A673 (cell line): ENCODE measurements around the gene MAML3. TPM values are rescaled to one million over a fixed set of nuclear protein-coding genes. Genes with fewer than 3 reads are reported as not detected.

Experiments used
- BruUV-seq: library from RNA; stranded (reverse); fragments of 400-500 nt; replicated peaks from 2 replicates; lab custom pipeline; 2021; lab: Mats Ljungman, UMichigan
- CTCF ChIA-PET: fragments of 300-600 bp; sonication (Branson Sonifier 250); formaldehyde crosslinking; loops from one replicate; lab custom pipeline; 2022; ENCODE audit warnings: antibody characterized with exemption; lab: Charles Lee
- POLR2A ChIA-PET: fragments of 300-600 bp; sonication (Branson Sonifier 250); formaldehyde crosslinking; loops from one replicate; lab custom pipeline; 2022; ENCODE audit warnings: antibody characterized with exemption; ENCODE audit not compliant: low non-redundant PET; lab: Charles Lee
- DNase-seq: peaks from one replicate; pipeline ENCODE4 v3.0.0-alpha.2; 2015; ENCODE audit warnings: low spot score
- H3K27ac ChIP-seq: fragments of 200-600 bp; sonication (generic); 2 replicates; pipeline ENCODE4 v1.5.1; 2016; ENCODE audit warnings: mixed run types, low read depth, mild to moderate bottlenecking, mixed read lengths, antibody characterized with exemption, low read length; ENCODE audit not compliant: poor library complexity, severe bottlenecking
- H3K27me3 ChIP-seq: fragments of 200-600 bp; sonication (generic); replicated peaks from 2 replicates; pipeline ENCODE4 v1.6.1; 2017; ENCODE audit warnings: mixed run types, low read depth, mild to moderate bottlenecking, mixed read lengths, antibody characterized with exemption, low read length; ENCODE audit not compliant: insufficient read depth, poor library complexity
- H3K36me3 ChIP-seq: fragments of 200-600 bp; sonication (generic); 2 replicates; pipeline ENCODE4 v1.6.1; 2016; ENCODE audit warnings: mixed run types, mild to moderate bottlenecking, mixed read lengths, antibody characterized with exemption, low read length; ENCODE audit not compliant: insufficient read depth, poor library complexity, severe bottlenecking
- H3K4me1 ChIP-seq: fragments of 200-600 bp; sonication (generic); 2 replicates; pipeline ENCODE4 v1.6.1; 2017; ENCODE audit warnings: mixed run types, mild to moderate bottlenecking, mixed read lengths, antibody characterized with exemption, low read length; ENCODE audit not compliant: insufficient read depth, poor library complexity, severe bottlenecking
- H3K4me3 ChIP-seq: fragments of 200-600 bp; sonication (generic); 2 replicates; pipeline ENCODE4 v1.5.1; 2016; ENCODE audit warnings: low read depth, mixed run types, mild to moderate bottlenecking, mixed read lengths, low read length; ENCODE audit not compliant: poor library complexity, severe bottlenecking
- H3K9me3 ChIP-seq: fragments of 200-600 bp; sonication (generic); 2 replicates; pipeline ENCODE4 v1.6.1; 2016; ENCODE audit warnings: mixed run types, low read depth, mild to moderate bottlenecking, mixed read lengths, antibody characterized with exemption, low read length; ENCODE audit not compliant: poor library complexity, severe bottlenecking
- CTCF ChIP-seq: fragments of 300-800, 200-600 bp; sonication (generic); conservative IDR thresholded peaks from 2 replicates; pipeline ENCODE4 v1.5.1; 2017; ENCODE audit warnings: low read depth, mild to moderate bottlenecking, antibody characterized with exemption, low read length, moderate library complexity, mixed read lengths
- EZH2 ChIP-seq: fragments of 200-600 bp; sonication (generic); IDR thresholded peaks from 2 replicates; pipeline ENCODE4 v1.6.1; 2017; ENCODE audit warnings: borderline replicate concordance, low read depth, mild to moderate bottlenecking, mixed read lengths, antibody characterized with exemption, low read length; ENCODE audit not compliant: poor library complexity, severe bottlenecking
- intact Hi-C: fragments of 100-400 bp; cut with micrococcal nuclease; formaldehyde crosslinking; loops from one replicate; pipeline ENCODE4 v1.10.0; 2022; ENCODE audit not compliant: unreplicated experiment
- total RNA-seq: library from RNA; stranded (reverse); gene quantifications from 2 replicates; pipeline ENCODE4 v1.2.3, GENCODE V29; 2021

Gene MAML3
- total RNA-seq, 1 experiment from 2014 or later = 3.7 TPM

GRCh38 chr4:139800082-139800481 lies 353.9 kb downstream of the MAML3 start:
- Histone ChIP-seq H3K27me3 (no peaks in the 10 kb centered on the region), H3K27ac (no peak overlapping the region), H3K9me3 (no peaks in the 10 kb centered on the region), H3K36me3 (no peaks in the 10 kb centered on the region), H3K4me1 (peaks cover 7% of the 10 kb centered on the region), H3K4me3 (no peak overlapping the region)
- POLR2A ChIA-PET = no interaction called here
- intact Hi-C loops = no loop called here
- DNase-seq = no peak
- TF ChIP-seq CTCF (no peak), EZH2 (no peak)
- CTCF ChIA-PET = no interaction called here
- BruUV-seq = no TSS peak

GRCh38 chr4:139799615-139800014 lies 354.4 kb downstream of the MAML3 start:
- no TSS peak for BruUV-seq
- CTCF ChIA-PET = no interaction called here

GRCh38 chr4:139798456-139798855 lies 355.5 kb downstream of the MAML3 start:
- no peak for DNase-seq
- H3K36me3 ChIP-seq = no peaks in the 10 kb centered on the region
- TF ChIP-seq EZH2 = no peak
- TF ChIP-seq CTCF = no peak
- no peak overlapping the region for H3K4me3 ChIP-seq
- no TSS peak for BruUV-seq
- ChIA-PET POLR2A (no interaction called here), CTCF (no interaction called here)
- no peaks in the 10 kb centered on the region for H3K9me3 ChIP-seq
- intact Hi-C loops = no loop called here
- H3K4me1 ChIP-seq = peaks cover 16% of the 10 kb centered on the region
- no peak overlapping the region for H3K27ac ChIP-seq
- no peaks in the 10 kb centered on the region for H3K27me3 ChIP-seq

More at GRCh38 chr4:139799615-139800014, 354.4 kb downstream of the MAML3 start:
- Histone ChIP-seq H3K9me3 (no peaks in the 10 kb centered on the region), H3K4me3 (no peak overlapping the region), H3K27ac (no peak overlapping the region), H3K27me3 (no peaks in the 10 kb centered on the region), H3K4me1 (peaks cover 11% of the 10 kb centered on the region), H3K36me3 (no peaks in the 10 kb centered on the region)
- POLR2A ChIA-PET = no interaction called here
- intact Hi-C loops = no loop called here
- no peak for DNase-seq
- no peak for TF ChIP-seq EZH2
- TF ChIP-seq CTCF = no peak
